Endothelial cell of umbilical vein (primary cell): Measurements from ENCODE around the gene VDR. TPM values are rescaled to one million over a fixed set of nuclear protein-coding genes. Genes with fewer than 3 reads are reported as not detected.

Source experiments
- BruUV-seq: library from RNA; stranded (reverse); fragments of 400-500 nt; replicated peaks from 2 replicates; lab custom pipeline; 2021; lab: Mats Ljungman, UMichigan
- CTCF ChIA-PET: fragments of 300-600, 350-600 bp; sonication (Branson Sonifier 250); formaldehyde crosslinking; loops from one replicate; lab custom pipeline; 2021; ENCODE audit warnings: antibody characterized with exemption, inconsistent platforms; lab: Charles Lee
- POLR2A ChIA-PET: fragments of 300-600, 350-600 bp; sonication (Branson Sonifier 250); formaldehyde crosslinking; loops from one replicate; lab custom pipeline; 2021; ENCODE audit warnings: antibody characterized with exemption, inconsistent platforms; lab: Charles Lee
- DNase-seq: peaks from one replicate; pipeline ENCODE4 v3.0.0-alpha.2; 2011; ENCODE audit warnings: low read depth, low spot score
- FAIRE-seq: peaks from 2 replicates; lab custom pipeline; 2011; peaks lifted over from hg19 to GRCh38; lab: Jason Lieb, UNC
- H2AFZ ChIP-seq: 2 replicates; pipeline ENCODE4 v1.6.0; 2012; ENCODE audit warnings: low read depth, low read length, control low read depth, inconsistent platforms
- H3K27ac ChIP-seq: 2 replicates; pipeline ENCODE4 v1.5.1; 2011; ENCODE audit warnings: low read depth, mild to moderate bottlenecking, control low read depth, low read length, moderate library complexity; ENCODE audit not compliant: insufficient read depth
- H3K27me3 ChIP-seq, 2 experiments: 2 replicates each; pipeline versions ENCODE4 v1.6.0 to v1.6.1; 2011; ENCODE audit warnings: low read length in 2 of 2, mixed read lengths in 1 of 2; ENCODE audit not compliant: control insufficient read depth in 2 of 2, insufficient read depth in 2 of 2
- H3K36me3 ChIP-seq, 2 experiments: 2 replicates in 1 of 2; 3 replicates in 1 of 2; pipeline ENCODE4 v1.5.1; 2011; ENCODE audit warnings: low read length in 2 of 2, mild to moderate bottlenecking in 1 of 2, moderate library complexity in 1 of 2; ENCODE audit not compliant: control insufficient read depth in 2 of 2, insufficient read depth in 2 of 2; ENCODE audit errors: extremely low read depth in 1 of 2
- H3K4me1 ChIP-seq: 3 replicates; pipeline ENCODE4 v1.5.1; 2011; ENCODE audit warnings: mild to moderate bottlenecking, low read length; ENCODE audit not compliant: control insufficient read depth, insufficient read depth; ENCODE audit errors: extremely low read depth
- H3K4me2 ChIP-seq: 2 replicates; pipeline ENCODE4 v1.6.1; 2011; ENCODE audit warnings: low read length, control low read depth, mixed read lengths; ENCODE audit not compliant: insufficient read depth
- H3K4me3 ChIP-seq, 3 experiments: fragments of 200-600 bp in 1 of 3; sonication (generic), shearing (Covaris generic) in 1 of 3; replicated peaks in 1 of 3; 2 replicates each; pipeline ENCODE4 v1.5.1; 2011 to 2016; ENCODE audit warnings: control low read depth in 3 of 3, low read length in 3 of 3, mild to moderate bottlenecking in 2 of 3, inconsistent platforms in 1 of 3, low read depth in 1 of 3, moderate library complexity in 1 of 3; ENCODE audit not compliant: insufficient read depth in 1 of 3
- H3K79me2 ChIP-seq: 2 replicates; pipeline ENCODE4 v1.6.0; 2012; ENCODE audit warnings: low read length, inconsistent platforms; ENCODE audit not compliant: control insufficient read depth, insufficient read depth
- H3K9ac ChIP-seq: replicated peaks from 2 replicates; pipeline ENCODE3; 2011; ENCODE audit warnings: low read length, control low read depth; ENCODE audit not compliant: insufficient read depth; ENCODE audit errors: extremely low read depth
- H3K9me1 ChIP-seq: replicated peaks from 3 replicates; pipeline ENCODE4 v1.6.0; 2011; ENCODE audit warnings: mild to moderate bottlenecking, low read length; ENCODE audit not compliant: control insufficient read depth, insufficient read depth; ENCODE audit errors: extremely low read depth
- H3K9me3 ChIP-seq: replicated peaks from 2 replicates; pipeline ENCODE4 v1.5.1; 2012; ENCODE audit warnings: low read length, inconsistent platforms; ENCODE audit not compliant: control insufficient read depth, insufficient read depth
- H4K20me1 ChIP-seq: replicated peaks from 2 replicates; pipeline ENCODE3; 2011; ENCODE audit warnings: mild to moderate bottlenecking, low read length; ENCODE audit not compliant: control insufficient read depth, insufficient read depth; ENCODE audit errors: extremely low read depth
- EZH2 ChIP-seq: IDR thresholded peaks from 2 replicates; pipeline ENCODE4 v1.6.1; 2012; ENCODE audit warnings: borderline replicate concordance, low read depth, mild to moderate bottlenecking, moderate library complexity, low read length, inconsistent platforms; ENCODE audit not compliant: severe bottlenecking
- FOS ChIP-seq: IDR thresholded peaks from 2 replicates; pipeline ENCODE4 v1.6.1; 2011; ENCODE audit warnings: mild to moderate bottlenecking, low read length, moderate library complexity, borderline replicate concordance; ENCODE audit not compliant: insufficient read depth
- GATA2 ChIP-seq: IDR thresholded peaks from 2 replicates; pipeline ENCODE4 v1.7.0; 2011; ENCODE audit warnings: low read depth, mild to moderate bottlenecking, moderate library complexity, mixed read lengths, low read length; ENCODE audit not compliant: insufficient read length, insufficient read depth
- JUN ChIP-seq: IDR thresholded peaks from 2 replicates; pipeline ENCODE4 v1.6.1; 2011; ENCODE audit warnings: borderline replicate concordance, low read depth; ENCODE audit not compliant: insufficient read length, insufficient read depth
- MYC ChIP-seq: IDR thresholded peaks from one replicate; pipeline ENCODE4 v1.6.1; 2011; ENCODE audit warnings: mild to moderate bottlenecking, low read depth, low read length
- POLR2A ChIP-seq: IDR thresholded peaks from 2 replicates; pipeline ENCODE4 v1.6.1; 2012; ENCODE audit warnings: low read depth, mild to moderate bottlenecking, control low read depth, low read length
- POLR2AphosphoS5 ChIP-seq: IDR thresholded peaks from 2 replicates; pipeline ENCODE4 v1.6.1; 2012; ENCODE audit warnings: low read depth, mild to moderate bottlenecking, control low read depth, low read length, moderate library complexity; ENCODE audit not compliant: insufficient read depth
- dilution Hi-C: fragments of 300-500 bp; cut with MboI; formaldehyde crosslinking; loops from one replicate; pipeline ENCODE4 v1.15.0; 2019; ENCODE audit warnings: low sequenced_read_pairs; ENCODE audit not compliant: extremely low pct_ligation_motif_present
- intact Hi-C: fragments of 100-400 bp; cut with micrococcal nuclease; formaldehyde crosslinking; loops from one replicate; pipeline ENCODE4 v1.10.0; 2022
- polyA plus RNA-seq, 4 experiments: library from polyadenylated mRNA; depleted of rRNA in 3 of 4; stranded (reverse) in 3 of 4; unstranded in 1 of 4; fragments of >200 nt; gene quantifications; 2 replicates each; pipeline versions ENCODE4 v1.2.1 to v1.2.3, GENCODE V29; 2011 to 2012; ENCODE audit warnings: missing spikeins in 1 of 4
- total RNA-seq: library from RNA; stranded (reverse); gene quantifications from 2 replicates; pipeline ENCODE4 v1.2.3, GENCODE V29; 2021
- TF ChIP-seq, protein P1 (sequence below): IDR thresholded peaks from 2 replicates; pipeline ENCODE4 v1.6.1; 2011; ENCODE audit not compliant: insufficient read depth, insufficient read length
- TF ChIP-seq, protein P2 (sequence below), 2 donors: IDR thresholded peaks; 1 replicate in 1 of 2; 2 replicates in 1 of 2; pipeline ENCODE4 v1.5.1; 2011; ENCODE audit warnings: low read length in 2 of 2, mild to moderate bottlenecking in 2 of 2, moderate library complexity in 2 of 2, control low read depth in 1 of 2, inconsistent platforms in 1 of 2, low read depth in 1 of 2; ENCODE audit not compliant: insufficient read depth in 1 of 2; ENCODE audit errors: extremely low read depth in 1 of 2

Gene VDR
- total and polyA plus RNA-seq, 2 donors (not counting 3 experiments of a cell fraction or from before 2014, with no cell fraction given) = 0.73 to 0.91 TPM

DNA sequence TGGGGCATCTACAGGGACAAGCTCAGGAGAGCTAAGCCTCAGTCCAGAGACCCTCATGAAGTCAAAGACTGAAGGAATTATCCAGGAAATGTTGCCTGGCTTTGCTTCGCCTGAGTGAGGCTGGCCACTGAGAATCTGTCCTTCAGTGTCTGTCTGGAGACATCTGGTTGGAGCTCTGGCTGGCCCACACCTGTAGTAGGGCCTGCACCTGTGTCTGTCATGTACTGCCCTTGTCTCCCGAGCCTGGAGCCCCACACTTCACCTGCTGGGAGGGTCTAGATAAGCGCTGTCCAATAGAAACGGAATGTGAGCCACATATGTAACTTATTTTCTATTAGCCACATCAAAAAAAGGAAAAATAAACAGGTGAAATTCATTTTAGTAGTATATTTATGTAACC, 75.2 kb downstream of the VDR start:
- no peaks in the 10 kb centered on the region for H3K36me3 ChIP-seq
- no peaks in the 10 kb centered on the region for H4K20me1 ChIP-seq
- no peaks in the 10 kb centered on the region for H3K9me1 ChIP-seq
- no peaks in the 10 kb centered on the region for H3K79me2 ChIP-seq
- dilution Hi-C loops (no loop called here), intact Hi-C loops (loop anchor here (1.0 kb wide), 1 partner anchor 9 kb away; no protein-coding TSS in a partner anchor)
- CTCF ChIA-PET = interaction anchor here (0.9 to 15.5 kb wide), 8 partner anchors 9 to 123 kb away, joined by 3 to 427 read pairs (median 6); partner anchors contain the start of genes HDAC7, RAPGEF3 and RPAP3
- no TSS peak for BruUV-seq
- peak overlapping the region; percentile 57 for H2AFZ ChIP-seq
- H3K4me1 ChIP-seq = peaks cover 10% of the 10 kb centered on the region
- H3K27ac ChIP-seq = no peak overlapping the region
- no peak for DNase-seq
- no peak overlapping the region for H3K4me3 ChIP-seq
- H3K9ac ChIP-seq = no peak overlapping the region
- no peaks in the 10 kb centered on the region for H3K9me3 ChIP-seq
- no peak for FAIRE-seq
- TF ChIP-seq, protein P1, sequence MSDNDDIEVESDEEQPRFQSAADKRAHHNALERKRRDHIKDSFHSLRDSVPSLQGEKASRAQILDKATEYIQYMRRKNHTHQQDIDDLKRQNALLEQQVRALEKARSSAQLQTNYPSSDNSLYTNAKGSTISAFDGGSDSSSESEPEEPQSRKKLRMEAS = no peak
- TF ChIP-seq POLR2A (no peak), EZH2 (no peak), GATA2 (no peak), MYC (no peak), POLR2AphosphoS5 (no peak), JUN (no peak), FOS (no peak)
- TF ChIP-seq, protein P2, sequence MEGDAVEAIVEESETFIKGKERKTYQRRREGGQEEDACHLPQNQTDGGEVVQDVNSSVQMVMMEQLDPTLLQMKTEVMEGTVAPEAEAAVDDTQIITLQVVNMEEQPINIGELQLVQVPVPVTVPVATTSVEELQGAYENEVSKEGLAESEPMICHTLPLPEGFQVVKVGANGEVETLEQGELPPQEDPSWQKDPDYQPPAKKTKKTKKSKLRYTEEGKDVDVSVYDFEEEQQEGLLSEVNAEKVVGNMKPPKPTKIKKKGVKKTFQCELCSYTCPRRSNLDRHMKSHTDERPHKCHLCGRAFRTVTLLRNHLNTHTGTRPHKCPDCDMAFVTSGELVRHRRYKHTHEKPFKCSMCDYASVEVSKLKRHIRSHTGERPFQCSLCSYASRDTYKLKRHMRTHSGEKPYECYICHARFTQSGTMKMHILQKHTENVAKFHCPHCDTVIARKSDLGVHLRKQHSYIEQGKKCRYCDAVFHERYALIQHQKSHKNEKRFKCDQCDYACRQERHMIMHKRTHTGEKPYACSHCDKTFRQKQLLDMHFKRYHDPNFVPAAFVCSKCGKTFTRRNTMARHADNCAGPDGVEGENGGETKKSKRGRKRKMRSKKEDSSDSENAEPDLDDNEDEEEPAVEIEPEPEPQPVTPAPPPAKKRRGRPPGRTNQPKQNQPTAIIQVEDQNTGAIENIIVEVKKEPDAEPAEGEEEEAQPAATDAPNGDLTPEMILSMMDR (IDR thresholded peaks at IDR 0.05; ENCODE audit: extremely low read depth in 1 of 2, insufficient read depth in 1 of 2, low read depth in 1 of 2, low read length in 2 of 2) = no peak
- no peak overlapping the region for H3K4me2 ChIP-seq
- POLR2A ChIA-PET = interaction anchor here (1.2 kb wide), 1 partner anchor 9 kb away, joined by 3 read pairs; no protein-coding TSS in a partner anchor
- no peaks in the 10 kb centered on the region for H3K27me3 ChIP-seq
